Measurements from ENCODE around the gene SLX9. TPM values are rescaled to one million over a fixed set of nuclear protein-coding genes. Genes with fewer than 3 reads are reported as not detected.
"Not testable (repeated sequence)": the region's sequence is repeated elsewhere in the genome, so short reads cannot be mapped to it uniquely, and the experiment has no call there.

SLX9 gene
- total RNA-seq, 4 donors from 2014 or later: 20.8 to 59.3 (median 27.6) TPM

- intact Hi-C loops (cut with DNase I); H3K4me3 ChIP-seq; DNase-seq (ENCODE audit: extremely low spot score); H3K27me3 ChIP-seq; H3K9me3 ChIP-seq: not testable (repeated sequence)
- Histone ChIP-seq H3K4me1 (peaks cover 0 to 53% (median 44%) of the 10 kb centered on the region in 4 donors), H3K27ac (replicated peaks in 1 of 4) (peak overlapping the region in 3 of 4 donors; percentile 32 to 59 (median 51)), H3K36me3 (peaks cover 3 to 68% (median 45%) of the 10 kb centered on the region in 4 donors)
- TF ChIP-seq, protein P1, sequence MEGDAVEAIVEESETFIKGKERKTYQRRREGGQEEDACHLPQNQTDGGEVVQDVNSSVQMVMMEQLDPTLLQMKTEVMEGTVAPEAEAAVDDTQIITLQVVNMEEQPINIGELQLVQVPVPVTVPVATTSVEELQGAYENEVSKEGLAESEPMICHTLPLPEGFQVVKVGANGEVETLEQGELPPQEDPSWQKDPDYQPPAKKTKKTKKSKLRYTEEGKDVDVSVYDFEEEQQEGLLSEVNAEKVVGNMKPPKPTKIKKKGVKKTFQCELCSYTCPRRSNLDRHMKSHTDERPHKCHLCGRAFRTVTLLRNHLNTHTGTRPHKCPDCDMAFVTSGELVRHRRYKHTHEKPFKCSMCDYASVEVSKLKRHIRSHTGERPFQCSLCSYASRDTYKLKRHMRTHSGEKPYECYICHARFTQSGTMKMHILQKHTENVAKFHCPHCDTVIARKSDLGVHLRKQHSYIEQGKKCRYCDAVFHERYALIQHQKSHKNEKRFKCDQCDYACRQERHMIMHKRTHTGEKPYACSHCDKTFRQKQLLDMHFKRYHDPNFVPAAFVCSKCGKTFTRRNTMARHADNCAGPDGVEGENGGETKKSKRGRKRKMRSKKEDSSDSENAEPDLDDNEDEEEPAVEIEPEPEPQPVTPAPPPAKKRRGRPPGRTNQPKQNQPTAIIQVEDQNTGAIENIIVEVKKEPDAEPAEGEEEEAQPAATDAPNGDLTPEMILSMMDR (IDR thresholded peaks at IDR 0.05): peak in 1 of 3 experiments; percentile 26
- 86% methylated on average over 14 of the region's 25 CpGs for WGBS
These were observed 36.9 kb downstream of the SLX9 start for GRCh38 chr21:44976556-44977393.

GRCh38 chr21:44977616-44978340 is 37.9 kb downstream of the SLX9 start:
- WGBS: 94% methylated on average over 16 of the region's 22 CpGs
- TF ChIP-seq POLR2AphosphoS5 (IDR thresholded peaks at IDR 0.05) (no peak), EP300 (IDR thresholded peaks at IDR 0.05) (no peak), POLR2A (IDR thresholded peaks at IDR 0.05; ENCODE audit: low read depth) (no peak)
- TF ChIP-seq, protein P1 (IDR thresholded peaks at IDR 0.05): no peak

DNA sequence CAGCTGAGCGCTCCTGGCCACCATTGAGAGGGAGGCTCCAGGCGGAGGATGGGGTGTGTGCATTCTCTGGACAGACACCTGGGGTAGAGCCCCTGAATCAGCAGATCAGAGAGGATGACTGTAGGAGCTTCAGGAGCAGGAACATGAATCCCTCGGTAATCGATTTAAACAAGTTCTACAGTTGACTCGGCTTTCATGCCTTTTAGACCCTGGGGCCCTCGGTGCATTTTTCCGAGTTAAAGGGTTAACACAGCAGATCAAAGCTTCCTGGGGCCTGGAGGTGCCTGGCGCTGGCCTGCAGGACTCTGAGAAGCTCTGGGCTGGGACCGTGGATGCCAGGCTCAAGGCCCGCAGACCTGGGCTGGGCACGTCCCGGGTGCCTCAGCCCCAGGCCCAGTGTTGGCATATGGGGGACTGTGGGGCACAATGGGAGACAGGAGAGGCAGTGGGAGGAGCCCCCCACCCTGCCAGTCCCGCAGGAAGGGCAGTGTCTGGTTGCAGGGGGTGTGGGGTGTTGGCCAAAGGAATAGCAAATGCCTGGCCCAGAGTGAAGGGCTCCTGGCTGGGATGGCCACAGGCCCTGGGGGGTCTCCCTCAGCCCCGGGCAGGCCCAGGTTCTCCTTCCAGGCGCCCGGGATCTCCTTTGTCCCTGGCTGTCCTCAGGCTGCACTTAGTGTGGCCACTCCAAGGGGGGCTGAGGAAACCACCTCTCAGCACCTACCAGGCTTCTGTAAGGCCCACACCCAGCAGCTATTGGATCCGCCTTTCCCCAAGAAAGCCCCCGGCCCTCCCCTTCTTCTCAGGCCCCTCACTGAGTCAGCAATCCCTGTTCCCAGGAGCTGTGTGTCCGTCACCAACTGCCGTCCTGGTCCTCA is 40.1 kb downstream of the SLX9 start:
- intact Hi-C loops (cut with DNase I): no loop called here
- TF ChIP-seq, protein P1 (IDR thresholded peaks at IDR 0.05): no peak
- no peak for TF ChIP-seq POLR2AphosphoS5 (IDR thresholded peaks at IDR 0.05)
- no peak for TF ChIP-seq POLR2A (IDR thresholded peaks at IDR 0.05; ENCODE audit: low read depth)
- no peak for TF ChIP-seq EP300 (IDR thresholded peaks at IDR 0.05)
- Histone ChIP-seq H3K27ac (replicated peaks in 1 of 4) (peak overlapping the region in 1 of 4 donors; percentile 25), H3K36me3 (peaks cover 3 to 49% (median 28%) of the 10 kb centered on the region in 4 donors), H3K4me1 (peaks cover 9 to 46% (median 31%) of the 10 kb centered on the region in 4 donors), H3K4me3 (no peak overlapping the region), H3K9me3 (no peaks in the 10 kb centered on the region), H3K27me3 (no peaks in the 10 kb centered on the region)
- 93% methylated on average over 16 of the region's 20 CpGs for WGBS
- no peak for DNase-seq (ENCODE audit: extremely low spot score)

More at GRCh38 chr21:44977616-44978340, 37.9 kb downstream of the SLX9 start:
- peaks cover 3 to 62% (median 42%) of the 10 kb centered on the region in 4 donors for H3K36me3 ChIP-seq
- no peaks in the 10 kb centered on the region for H3K9me3 ChIP-seq
- no peaks in the 10 kb centered on the region for H3K27me3 ChIP-seq
- no peak overlapping the region for H3K27ac ChIP-seq (replicated peaks in 1 of 4)
- no peak overlapping the region for H3K4me3 ChIP-seq
- intact Hi-C loops (cut with DNase I): no loop called here
- no peak for DNase-seq (ENCODE audit: extremely low spot score)
- peaks cover 4 to 48% (median 37%) of the 10 kb centered on the region in 4 donors for H3K4me1 ChIP-seq

DNA sequence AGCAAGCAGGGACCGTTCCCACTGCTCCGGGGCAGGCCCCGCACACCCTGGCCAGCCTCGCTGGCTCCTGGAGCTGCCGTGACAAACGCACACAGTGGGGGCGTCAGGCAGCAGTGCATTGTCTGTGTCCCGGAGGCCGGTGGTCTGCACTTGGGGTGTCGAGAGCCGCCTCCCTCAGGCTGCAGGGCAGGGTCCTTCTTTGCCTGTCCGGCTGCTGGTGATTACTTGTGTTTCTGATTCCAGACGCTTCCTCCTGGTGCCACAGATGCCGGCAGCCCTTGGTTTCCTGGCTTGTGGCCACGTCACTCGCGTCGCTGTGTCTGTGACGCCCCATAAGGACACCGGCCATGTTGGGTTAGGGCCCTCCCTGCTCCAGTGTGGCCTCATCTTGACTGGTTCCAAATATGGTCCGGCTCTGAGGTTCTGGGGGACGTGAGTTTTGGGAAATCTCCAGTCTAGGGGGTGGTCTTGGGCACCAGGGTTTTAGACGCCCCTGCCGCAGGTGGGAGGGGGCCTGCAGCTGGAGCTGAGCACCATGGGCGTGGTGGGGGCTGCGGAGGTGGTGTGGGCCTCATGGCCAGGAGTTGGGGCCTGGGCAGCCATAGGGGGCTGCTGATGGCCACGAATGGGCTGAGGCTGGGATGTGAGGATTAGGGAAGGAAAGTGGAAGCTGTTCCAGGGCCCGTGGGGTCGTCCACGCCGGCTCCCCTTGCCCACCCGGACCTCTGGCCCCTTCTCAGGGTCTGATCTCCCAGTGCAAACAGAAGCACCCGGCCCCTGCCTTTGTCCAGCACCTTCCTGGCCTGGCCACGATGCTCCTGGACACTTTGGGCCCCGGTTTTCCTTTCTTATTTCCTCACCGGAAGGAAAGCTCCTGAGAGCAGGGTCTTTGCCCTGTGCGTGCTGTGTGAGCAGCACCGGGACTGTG is 41.0 kb downstream of the SLX9 start:
- Histone ChIP-seq H3K27me3 (no peaks in the 10 kb centered on the region), H3K9me3 (no peaks in the 10 kb centered on the region), H3K36me3 (peaks cover 3 to 41% (median 22%) of the 10 kb centered on the region in 4 donors), H3K4me3 (no peak overlapping the region), H3K4me1 (peaks cover 10 to 46% (median 27%) of the 10 kb centered on the region in 4 donors), H3K27ac (replicated peaks in 1 of 4) (peak overlapping the region in 1 of 4 donors; percentile 25)
- intact Hi-C loops (cut with DNase I): no loop called here
- no peak for DNase-seq (ENCODE audit: extremely low spot score)
- TF ChIP-seq POLR2AphosphoS5 (IDR thresholded peaks at IDR 0.05) (no peak), EP300 (IDR thresholded peaks at IDR 0.05) (no peak), POLR2A (IDR thresholded peaks at IDR 0.05; ENCODE audit: low read depth) (no peak)
- TF ChIP-seq, protein P1 (IDR thresholded peaks at IDR 0.05): no peak
- 83% methylated on average over 36 of the region's 38 CpGs for WGBS

All from esophagus muscularis mucosa (tissue), 4 donors.